ENCODE measurements around the gene NECTIN4. TPM values are rescaled to one million over a fixed set of nuclear protein-coding genes. Genes with fewer than 3 reads are reported as not detected.

NECTIN4 gene
- total and polyA plus RNA-seq, 10 of the 15 experiments (the other 5 are each of a cell fraction or from before 2014, with no cell fraction given), result 2.8 to 8.7 (median 3.7) TPM

DNA sequence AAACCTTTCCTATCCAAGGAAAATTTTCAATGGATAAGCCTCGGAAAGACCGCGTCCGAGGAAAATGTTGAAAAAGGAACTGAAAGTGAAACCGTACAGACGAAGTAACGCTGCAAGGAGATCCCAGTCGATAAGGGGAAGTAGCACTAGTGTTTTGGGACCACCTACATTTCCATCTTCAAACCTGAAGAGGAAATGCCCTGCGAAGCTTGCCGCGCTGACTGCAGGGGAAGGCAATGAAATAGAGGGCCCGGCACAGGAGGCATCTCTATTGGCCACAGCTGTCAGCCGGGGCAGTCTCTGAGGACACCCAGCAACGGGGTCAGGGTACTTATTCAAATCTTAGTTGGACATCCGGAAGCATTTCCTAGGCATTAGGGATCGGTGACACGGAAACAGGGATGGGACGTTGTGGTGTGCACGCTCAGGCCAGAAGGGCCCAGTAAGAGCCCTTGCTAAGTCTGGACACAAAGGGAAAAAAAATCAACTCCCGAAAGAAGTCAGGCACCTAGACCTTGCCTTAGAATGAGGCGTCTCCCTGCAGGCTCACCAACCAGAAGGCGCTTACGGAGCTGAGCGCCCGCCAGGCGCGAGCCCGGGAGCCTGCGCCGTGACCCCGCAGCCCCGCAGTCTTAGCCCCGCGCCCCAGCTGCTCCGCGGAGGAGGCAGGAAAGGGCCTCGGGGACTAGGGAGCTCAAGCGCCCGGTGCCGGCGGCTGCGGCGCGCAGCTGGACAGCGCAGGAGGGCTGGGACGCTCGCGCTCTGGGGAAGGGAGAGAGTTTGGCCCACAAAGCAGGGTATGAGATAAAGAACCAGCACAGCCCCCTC is 44.2 kb downstream of the NECTIN4 start (continued):
- TF ChIP-seq, protein P1, sequence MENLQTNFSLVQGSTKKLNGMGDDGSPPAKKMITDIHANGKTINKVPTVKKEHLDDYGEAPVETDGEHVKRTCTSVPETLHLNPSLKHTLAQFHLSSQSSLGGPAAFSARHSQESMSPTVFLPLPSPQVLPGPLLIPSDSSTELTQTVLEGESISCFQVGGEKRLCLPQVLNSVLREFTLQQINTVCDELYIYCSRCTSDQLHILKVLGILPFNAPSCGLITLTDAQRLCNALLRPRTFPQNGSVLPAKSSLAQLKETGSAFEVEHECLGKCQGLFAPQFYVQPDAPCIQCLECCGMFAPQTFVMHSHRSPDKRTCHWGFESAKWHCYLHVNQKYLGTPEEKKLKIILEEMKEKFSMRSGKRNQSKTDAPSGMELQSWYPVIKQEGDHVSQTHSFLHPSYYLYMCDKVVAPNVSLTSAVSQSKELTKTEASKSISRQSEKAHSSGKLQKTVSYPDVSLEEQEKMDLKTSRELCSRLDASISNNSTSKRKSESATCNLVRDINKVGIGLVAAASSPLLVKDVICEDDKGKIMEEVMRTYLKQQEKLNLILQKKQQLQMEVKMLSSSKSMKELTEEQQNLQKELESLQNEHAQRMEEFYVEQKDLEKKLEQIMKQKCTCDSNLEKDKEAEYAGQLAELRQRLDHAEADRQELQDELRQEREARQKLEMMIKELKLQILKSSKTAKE (IDR thresholded peaks at IDR 0.05; ENCODE audit: low read depth, poor library complexity, severe bottlenecking), result peak; percentile 61
- TF ChIP-seq SIN3A (IDR thresholded peaks at IDR 0.05; ENCODE audit: low read depth, low read length) (0 out of 2 replicates have a peak, but pooled peaks have one; percentile 33), PKNOX1 (IDR thresholded peaks at IDR 0.05) (peak; percentile 64), IKZF2 (IDR thresholded peaks at IDR 0.05) (peak; percentile 98), ZNF217 (IDR thresholded peaks at IDR 0.05) (no peak), MEF2A (IDR thresholded peaks at IDR 0.05; ENCODE audit: insufficient read depth, low read depth, low read length) (0 out of 2 replicates have a peak, but pooled peaks have one; percentile 34), ZNF24 (IDR thresholded peaks at IDR 0.05) (no peak; the same call in 1 of the 2 replicates), ZNF384 (IDR thresholded peaks at IDR 0.05; ENCODE audit: borderline replicate concordance, low read depth, low read length) (no peak), ZNF622 (IDR thresholded peaks at IDR 0.05) (no peak), TBL1XR1 (IDR thresholded peaks at IDR 0.05; ENCODE audit: low read depth, low read length) (no peak), BHLHE40 (IDR thresholded peaks at IDR 0.05; ENCODE audit: borderline replicate concordance in 1 of 2, low read depth in 2 of 2, low read length in 1 of 2) (0 out of 4 replicates have a peak, but pooled peaks of 1 of the 2 experiments have one; percentile 6), PAX5 (IDR thresholded peaks at IDR 0.05; ENCODE audit: borderline replicate concordance, low read depth, low read length) (0 out of 2 replicates have a peak, but pooled peaks have one; percentile 15), RCOR1 (conservative IDR thresholded peaks at IDR 0.05; ENCODE audit: low read depth, low read length) (0 out of 2 replicates have a peak, but pooled peaks have one; percentile 62), E2F4 (IDR thresholded peaks at IDR 0.05; ENCODE audit: low read depth, low read length) (no peak), SMARCA5 (IDR thresholded peaks at IDR 0.05) (0 out of 2 replicates have a peak, but pooled peaks have one; percentile 30), ELK1 (IDR thresholded peaks at IDR 0.05; ENCODE audit: low read depth, low read length) (no peak), SIX5 (IDR thresholded peaks at IDR 0.05; ENCODE audit: low read depth, low read length, severe bottlenecking) (peak; percentile 4), YY1 (IDR thresholded peaks at IDR 0.05; ENCODE audit: low read depth, low read length) (no peak), FOXK2 (IDR thresholded peaks at IDR 0.05) (no peak)
- TF ChIP-seq, protein P2, sequence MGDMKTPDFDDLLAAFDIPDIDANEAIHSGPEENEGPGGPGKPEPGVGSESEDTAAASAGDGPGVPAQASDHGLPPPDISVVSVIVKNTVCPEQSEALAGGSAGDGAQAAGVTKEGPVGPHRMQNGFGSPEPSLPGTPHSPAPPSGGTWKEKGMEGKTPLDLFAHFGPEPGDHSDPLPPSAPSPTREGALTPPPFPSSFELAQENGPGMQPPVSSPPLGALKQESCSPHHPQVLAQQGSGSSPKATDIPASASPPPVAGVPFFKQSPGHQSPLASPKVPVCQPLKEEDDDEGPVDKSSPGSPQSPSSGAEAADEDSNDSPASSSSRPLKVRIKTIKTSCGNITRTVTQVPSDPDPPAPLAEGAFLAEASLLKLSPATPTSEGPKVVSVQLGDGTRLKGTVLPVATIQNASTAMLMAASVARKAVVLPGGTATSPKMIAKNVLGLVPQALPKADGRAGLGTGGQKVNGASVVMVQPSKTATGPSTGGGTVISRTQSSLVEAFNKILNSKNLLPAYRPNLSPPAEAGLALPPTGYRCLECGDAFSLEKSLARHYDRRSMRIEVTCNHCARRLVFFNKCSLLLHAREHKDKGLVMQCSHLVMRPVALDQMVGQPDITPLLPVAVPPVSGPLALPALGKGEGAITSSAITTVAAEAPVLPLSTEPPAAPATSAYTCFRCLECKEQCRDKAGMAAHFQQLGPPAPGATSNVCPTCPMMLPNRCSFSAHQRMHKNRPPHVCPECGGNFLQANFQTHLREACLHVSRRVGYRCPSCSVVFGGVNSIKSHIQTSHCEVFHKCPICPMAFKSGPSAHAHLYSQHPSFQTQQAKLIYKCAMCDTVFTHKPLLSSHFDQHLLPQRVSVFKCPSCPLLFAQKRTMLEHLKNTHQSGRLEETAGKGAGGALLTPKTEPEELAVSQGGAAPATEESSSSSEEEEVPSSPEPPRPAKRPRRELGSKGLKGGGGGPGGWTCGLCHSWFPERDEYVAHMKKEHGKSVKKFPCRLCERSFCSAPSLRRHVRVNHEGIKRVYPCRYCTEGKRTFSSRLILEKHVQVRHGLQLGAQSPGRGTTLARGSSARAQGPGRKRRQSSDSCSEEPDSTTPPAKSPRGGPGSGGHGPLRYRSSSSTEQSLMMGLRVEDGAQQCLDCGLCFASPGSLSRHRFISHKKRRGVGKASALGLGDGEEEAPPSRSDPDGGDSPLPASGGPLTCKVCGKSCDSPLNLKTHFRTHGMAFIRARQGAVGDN (IDR thresholded peaks at IDR 0.05), result no peak; the same call in 1 of the 2 replicates

Measured in GM12878 (cell line).